Activated gamma-delta T cell (primary cell): ENCODE measurements around the gene FAAP100.
"Not testable (repeated sequence)": the region's sequence is repeated elsewhere in the genome, so short reads cannot be mapped to it uniquely, and the experiment has no call there.

Experiments used
- DNase-seq: peaks from one replicate; lab custom pipeline; 2025; lab: John Stamatoyannopoulos, UW
- total RNA-seq, 2 donors: gene quantifications; one replicate each; lab custom pipeline; 2026; lab: John Stamatoyannopoulos, UW

Gene FAAP100
- total RNA-seq, result 73.6 to 78.2 reads per million in 2 donors

- peak; percentile 69 for DNase-seq
These were observed at the start of gene FAAP100 for GRCh38 chr17:81552244-81553017. TSS of gene FAAP100 (minus strand) at chr17:81552353. CDS start at chr17:81552330, 23 bp downstream.

- DNase-seq, result no peak
These were observed 49.5 kb upstream of the FAAP100 start for GRCh38 chr17:81601525-81602120.

DNA sequence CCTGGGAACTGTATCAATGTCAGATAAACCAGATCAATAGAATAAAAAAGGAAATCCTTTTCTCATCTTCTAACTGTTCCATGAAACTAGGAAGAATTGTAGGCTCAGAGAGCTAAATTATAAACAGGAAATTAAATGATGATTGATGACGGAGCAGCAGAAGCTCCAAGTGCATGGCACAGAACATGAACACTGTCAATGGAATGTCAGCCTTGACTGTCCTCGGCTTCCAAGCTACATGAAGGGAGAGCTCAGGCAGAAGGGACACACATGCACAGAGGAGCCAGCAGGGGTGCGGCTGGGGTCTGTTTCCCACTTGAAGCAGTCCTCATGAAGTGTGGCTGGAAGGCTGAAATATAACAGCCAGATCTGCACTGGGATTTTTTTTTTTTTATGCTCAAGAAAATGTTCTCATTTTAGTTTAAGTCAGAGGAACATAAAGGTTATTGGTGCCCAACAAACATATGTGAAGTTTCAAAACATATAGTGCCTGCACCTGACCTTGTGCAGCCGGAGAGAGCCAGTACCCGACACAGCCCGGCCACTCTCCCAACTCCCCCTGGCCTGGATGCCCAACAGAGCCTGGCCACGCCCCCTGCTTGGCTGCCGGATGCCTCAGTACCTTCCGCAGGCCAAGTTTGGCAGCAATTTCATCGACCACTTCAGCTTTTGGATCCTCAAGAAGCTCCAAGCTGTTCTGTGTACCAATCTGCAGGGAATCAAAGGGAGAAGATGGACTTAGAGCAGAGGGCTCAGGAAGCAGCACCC is 47.8 kb upstream of the FAAP100 start:
- DNase-seq, result no peak

GRCh38 chr17:81593105-81593871 is 41.1 kb upstream of the FAAP100 start:
- no peak for DNase-seq

DNA sequence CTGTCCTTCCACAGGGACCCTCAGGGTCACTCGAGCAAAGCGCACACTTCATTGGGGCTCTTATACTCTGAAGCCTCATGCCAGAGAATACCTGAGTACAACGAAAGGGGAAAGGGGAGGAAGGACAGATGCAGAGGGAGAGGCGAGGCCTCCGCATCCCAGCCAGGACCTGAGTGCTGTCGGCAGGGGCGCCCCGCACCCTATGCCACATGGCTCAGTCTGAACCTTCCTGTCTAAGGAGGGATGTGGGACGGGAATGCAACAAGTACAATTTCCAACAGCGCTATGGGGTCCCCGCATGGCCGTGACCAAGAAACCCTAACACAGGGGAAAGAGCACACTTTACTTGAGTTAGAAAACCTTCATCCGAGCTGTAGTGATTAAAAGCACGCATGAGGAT is 39.8 kb upstream of the FAAP100 start:
- DNase-seq, result no peak

- DNase-seq, result no peak
These were observed 38.0 kb upstream of the FAAP100 start for GRCh38 chr17:81590121-81590520.

- DNase-seq, result no peak
These were observed 37.5 kb upstream of the FAAP100 start for GRCh38 chr17:81589612-81590011.

DNA sequence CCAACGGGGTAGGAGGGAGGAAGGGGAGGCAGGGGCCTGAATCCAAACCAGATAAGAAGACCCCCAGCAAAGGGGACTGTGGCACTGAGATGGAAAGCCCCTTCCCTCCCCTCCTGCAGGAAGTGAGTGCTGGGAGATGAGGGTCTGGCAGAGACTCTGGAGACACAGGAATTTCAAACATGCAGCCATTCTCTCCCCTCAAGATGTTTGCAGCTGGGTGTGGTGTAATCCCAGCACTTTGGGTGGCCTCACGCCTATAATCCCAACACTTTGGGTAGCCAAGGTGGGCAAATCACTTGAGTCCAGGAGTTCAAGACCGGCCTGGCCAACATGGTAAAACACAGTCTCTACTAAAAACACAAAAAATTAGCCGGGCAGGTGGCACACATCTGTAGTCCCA is 33.9 kb upstream of the FAAP100 start:
- no peak for DNase-seq

GRCh38 chr17:81584771-81585170 is 32.6 kb upstream of the FAAP100 start:
- DNase-seq, result not testable (repeated sequence)

DNA sequence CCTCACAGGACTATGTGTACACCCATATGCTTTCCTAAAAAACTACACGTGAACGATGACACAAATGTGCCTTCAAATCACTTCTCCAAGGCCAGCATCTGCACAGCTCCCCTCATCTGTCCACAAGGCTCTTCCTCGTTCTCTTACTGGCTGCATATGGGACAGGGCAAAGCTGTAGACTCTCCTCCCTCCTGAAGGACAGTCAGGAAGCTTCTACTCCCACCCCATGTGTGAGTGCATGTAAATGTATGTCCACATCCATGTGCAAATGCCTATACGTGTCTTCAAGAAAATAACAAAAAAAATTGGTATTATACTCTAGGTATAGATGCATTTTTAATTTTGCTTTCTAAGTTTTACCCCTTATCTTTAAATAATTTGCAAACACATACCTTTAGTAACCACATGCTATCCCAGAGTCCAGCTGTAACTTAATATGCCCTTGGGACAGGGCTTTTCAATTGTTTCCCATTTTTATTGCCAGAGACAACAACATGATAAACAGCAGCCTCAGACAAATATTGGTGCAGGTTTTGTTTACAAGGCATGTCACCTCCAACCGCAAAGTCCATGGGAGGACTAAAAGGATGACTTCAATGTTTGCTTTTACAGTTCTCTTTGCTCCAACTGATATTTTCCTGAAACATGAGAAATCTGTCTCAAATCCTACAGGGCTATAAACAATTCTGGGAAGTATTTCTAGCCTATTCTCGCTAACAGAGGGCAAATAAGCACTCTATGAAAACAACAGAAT is 31.6 kb upstream of the FAAP100 start:
- DNase-seq, result no peak

- DNase-seq, result no peak
These were observed 30.6 kb upstream of the FAAP100 start for GRCh38 chr17:81582749-81583148.

DNA sequence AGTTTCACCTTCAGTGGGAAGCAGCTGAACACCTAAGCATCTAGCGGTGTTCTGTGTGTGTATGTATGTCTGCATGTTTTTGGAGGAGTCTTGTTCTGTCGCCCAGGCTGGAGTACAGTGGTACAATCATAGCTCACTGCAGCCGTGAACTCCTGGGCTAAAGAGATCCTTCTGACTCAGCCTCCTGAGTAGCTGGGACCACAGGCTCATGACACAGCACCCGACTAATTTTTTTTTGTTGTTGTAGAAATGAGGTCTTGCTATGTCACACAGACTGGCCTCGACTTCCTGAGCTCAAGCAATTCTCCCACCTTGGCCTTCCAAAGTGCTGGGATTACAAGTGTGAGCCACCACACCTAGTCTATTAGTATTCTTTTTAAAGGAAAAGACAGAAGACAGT is 30.2 kb upstream of the FAAP100 start:
- DNase-seq, result no peak

- no peak for DNase-seq
These were observed 29.6 kb upstream of the FAAP100 start for GRCh38 chr17:81581758-81582157.

GRCh38 chr17:81580481-81580880 is 28.3 kb upstream of the FAAP100 start:
- DNase-seq, result no peak

DNA sequence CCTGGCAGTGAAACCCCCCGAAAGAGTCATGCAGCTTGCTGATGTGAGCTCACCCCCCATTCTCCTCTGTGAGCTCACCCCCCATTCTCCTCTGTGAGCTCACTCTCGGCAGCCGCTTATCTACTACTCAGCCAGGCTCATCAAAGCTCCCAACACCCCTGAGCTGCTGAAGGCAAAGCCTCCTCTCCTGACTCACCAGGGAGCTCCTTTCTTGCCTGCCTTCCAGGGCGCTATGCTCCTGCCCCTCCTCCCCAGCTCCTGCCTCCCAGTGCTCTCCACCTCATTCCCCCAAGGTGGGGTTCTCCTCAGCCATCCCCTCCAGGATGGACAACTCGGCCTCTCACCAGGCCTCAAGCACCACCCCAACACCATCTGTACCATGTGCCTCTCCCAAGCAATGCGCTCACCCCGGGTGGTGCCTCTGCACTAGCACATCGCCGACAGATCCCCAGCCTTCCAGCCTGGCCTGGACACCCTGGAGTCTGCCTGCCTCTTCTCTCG is 27.7 kb upstream of the FAAP100 start:
- DNase-seq, result no peak

- DNase-seq, result no peak
These were observed 27.1 kb upstream of the FAAP100 start for GRCh38 chr17:81579298-81579697.

GRCh38 chr17:81578561-81579225 is 26.5 kb upstream of the FAAP100 start:
- no peak for DNase-seq

DNA sequence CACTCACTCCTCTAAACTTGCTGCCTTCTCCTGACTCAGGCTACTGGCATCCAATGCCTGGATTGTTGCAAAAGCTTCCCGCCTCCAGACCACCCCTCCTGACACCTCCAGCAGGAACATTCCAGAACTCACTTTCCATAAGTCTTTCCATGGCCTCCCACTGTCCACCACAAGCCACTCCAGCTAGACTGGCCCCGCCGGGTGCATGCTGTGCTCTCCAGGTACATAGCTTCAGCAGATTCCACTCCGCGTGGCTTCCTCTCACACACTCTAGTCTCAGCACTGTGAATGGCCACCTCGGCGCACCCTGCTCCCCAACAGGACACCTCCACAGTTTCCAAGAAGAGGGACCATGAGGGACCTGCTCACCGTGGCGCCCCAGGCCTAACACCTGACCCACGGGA is 25.9 kb upstream of the FAAP100 start:
- no peak for DNase-seq

DNA sequence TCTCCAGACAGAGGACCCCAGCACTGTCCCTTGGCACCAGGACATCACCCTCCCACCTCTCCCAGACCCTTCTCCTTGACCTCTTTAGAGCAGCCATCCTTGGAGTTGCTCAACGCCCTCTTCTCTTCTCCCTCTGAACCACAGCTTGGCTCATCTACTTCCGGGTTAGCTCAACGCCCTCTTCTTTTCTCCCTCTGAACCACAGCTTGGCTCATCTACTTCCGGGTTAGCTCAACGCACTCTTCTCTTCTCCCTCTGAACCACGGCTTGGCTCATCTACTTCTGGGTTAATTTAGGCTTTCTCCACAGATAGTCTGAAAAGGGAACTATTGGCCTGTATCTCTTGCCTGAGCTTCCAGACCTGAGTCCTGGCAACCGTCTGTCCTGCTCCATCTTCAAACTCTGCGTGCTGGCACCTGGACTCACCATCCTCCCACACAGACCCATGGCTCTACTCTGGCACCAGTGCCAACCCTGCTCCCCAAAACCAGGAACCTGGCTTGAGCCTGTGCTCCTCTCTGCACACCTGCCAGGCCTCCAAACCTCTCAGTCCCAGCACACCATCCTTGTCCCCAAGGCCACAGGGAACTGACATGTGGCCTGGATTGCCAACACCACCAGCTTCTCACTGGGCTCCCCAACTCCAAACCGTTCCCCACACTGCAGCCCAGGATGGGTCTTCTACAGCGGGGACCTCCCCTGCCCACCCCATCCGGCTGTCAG is 25.3 kb upstream of the FAAP100 start:
- DNase-seq, result no peak
